ENCODE measurements around the gene TCAIM.

Gene TCAIM

DNA sequence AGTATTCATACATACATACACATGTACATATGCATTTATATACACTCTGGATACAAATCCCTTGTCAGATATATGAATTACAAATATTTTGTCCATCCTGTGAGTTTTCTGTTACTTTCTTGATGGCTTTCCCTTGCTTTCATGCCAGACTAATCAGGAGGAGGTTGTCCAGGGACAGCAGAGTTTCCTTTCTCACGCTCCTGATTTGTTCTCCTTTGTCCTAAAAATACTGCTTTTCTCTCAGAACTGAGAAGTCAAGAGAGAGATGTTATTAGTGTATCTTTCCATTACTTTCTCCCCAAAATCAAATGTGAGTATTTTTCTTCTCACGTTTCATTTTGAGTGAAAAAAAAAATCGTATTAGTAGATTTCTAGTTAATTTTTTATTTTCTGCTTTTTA lies 12.1 kb upstream of the TCAIM start:
- no peak for DNase-seq (ENCODE audit: extremely low spot score)
- ChIA-PET CTCF (no interaction called here), POLR2A (no interaction called here)
- TF ChIP-seq, protein P1, sequence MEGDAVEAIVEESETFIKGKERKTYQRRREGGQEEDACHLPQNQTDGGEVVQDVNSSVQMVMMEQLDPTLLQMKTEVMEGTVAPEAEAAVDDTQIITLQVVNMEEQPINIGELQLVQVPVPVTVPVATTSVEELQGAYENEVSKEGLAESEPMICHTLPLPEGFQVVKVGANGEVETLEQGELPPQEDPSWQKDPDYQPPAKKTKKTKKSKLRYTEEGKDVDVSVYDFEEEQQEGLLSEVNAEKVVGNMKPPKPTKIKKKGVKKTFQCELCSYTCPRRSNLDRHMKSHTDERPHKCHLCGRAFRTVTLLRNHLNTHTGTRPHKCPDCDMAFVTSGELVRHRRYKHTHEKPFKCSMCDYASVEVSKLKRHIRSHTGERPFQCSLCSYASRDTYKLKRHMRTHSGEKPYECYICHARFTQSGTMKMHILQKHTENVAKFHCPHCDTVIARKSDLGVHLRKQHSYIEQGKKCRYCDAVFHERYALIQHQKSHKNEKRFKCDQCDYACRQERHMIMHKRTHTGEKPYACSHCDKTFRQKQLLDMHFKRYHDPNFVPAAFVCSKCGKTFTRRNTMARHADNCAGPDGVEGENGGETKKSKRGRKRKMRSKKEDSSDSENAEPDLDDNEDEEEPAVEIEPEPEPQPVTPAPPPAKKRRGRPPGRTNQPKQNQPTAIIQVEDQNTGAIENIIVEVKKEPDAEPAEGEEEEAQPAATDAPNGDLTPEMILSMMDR (IDR thresholded peaks at IDR 0.05; ENCODE audit: control extremely low read depth, extremely low read depth, low read depth, missing control alignments): no peak

DNA sequence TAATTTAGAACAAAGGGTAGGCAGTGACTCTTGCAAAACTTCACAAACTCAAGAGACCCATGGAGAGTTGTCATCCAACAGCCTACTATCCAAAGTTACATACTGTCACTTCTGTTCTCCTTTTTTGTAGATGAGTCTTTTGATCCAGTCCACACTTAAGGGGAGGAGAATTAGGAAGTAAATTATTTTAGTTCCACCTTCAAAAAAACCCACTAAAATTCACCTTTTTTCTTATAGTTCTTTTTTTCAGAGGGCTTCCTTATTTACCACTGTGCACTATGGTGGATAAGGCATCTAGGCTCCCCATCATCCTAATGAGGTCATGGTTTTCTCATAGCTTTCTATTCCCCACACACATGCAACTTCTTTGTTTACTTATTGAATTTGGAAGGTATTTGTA lies 8.6 kb upstream of the TCAIM start:
- no peak for DNase-seq (ENCODE audit: extremely low spot score)
- TF ChIP-seq, protein P1 (IDR thresholded peaks at IDR 0.05; ENCODE audit: control extremely low read depth, extremely low read depth, low read depth, missing control alignments): no peak
- ChIA-PET CTCF (interaction anchor here (1.4 to 2.1 kb wide), 2 partner anchors 11 to 12 kb away, joined by 4 to 5 read pairs; no protein-coding TSS in a partner anchor), POLR2A (no interaction called here)

DNA sequence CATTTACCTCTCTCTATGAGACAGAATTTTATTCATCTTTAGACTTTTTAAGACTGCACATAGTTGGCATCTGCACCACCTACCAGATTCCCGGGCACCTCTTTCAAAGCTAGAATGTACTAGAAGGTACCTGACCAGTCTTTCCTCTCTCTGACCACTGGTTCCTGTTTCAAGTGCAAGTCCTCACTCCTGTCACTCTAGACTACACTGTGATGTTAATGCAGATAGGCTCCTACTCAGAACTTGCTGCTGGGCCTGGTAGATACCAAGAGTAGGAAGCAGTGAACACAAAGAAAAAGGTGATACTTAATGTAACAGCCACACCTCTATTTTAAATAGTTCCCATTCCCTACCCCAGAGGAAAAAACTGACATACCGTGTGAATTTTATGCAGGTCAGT lies 8.1 kb upstream of the TCAIM start:
- ChIA-PET CTCF (interaction anchor here (1.4 to 2.1 kb wide), 4 partner anchors 8 to 19 kb away, joined by 4 to 6 read pairs (median 4); no protein-coding TSS in a partner anchor), POLR2A (no interaction called here)
- DNase-seq (ENCODE audit: extremely low spot score): no peak
- TF ChIP-seq, protein P1 (IDR thresholded peaks at IDR 0.05; ENCODE audit: control extremely low read depth, extremely low read depth, low read depth, missing control alignments): no peak

DNA sequence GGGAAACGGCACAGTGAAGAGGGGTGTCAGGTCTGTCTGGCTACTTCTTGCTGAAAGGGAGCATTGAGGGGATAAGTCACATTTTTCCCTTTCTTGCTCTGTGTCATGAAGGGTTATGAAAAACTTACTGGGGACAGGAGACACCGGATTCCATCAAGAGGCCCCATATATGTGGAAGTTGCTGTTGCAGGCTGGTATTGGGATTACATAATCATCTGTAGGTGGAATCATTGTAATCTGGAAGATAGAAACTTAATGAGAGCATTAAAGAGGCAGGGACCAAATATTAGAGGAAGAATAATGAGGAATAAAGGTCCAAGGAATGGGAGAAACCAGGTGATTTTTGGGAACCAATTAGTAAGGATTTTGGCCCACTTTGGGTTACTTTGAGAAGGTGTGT lies 4.2 kb upstream of the TCAIM start:
- TF ChIP-seq, protein P1 (IDR thresholded peaks at IDR 0.05; ENCODE audit: control extremely low read depth, extremely low read depth, low read depth, missing control alignments): no peak
- ChIA-PET CTCF (no interaction called here), POLR2A (no interaction called here)
- no peak for DNase-seq (ENCODE audit: extremely low spot score)

DNA sequence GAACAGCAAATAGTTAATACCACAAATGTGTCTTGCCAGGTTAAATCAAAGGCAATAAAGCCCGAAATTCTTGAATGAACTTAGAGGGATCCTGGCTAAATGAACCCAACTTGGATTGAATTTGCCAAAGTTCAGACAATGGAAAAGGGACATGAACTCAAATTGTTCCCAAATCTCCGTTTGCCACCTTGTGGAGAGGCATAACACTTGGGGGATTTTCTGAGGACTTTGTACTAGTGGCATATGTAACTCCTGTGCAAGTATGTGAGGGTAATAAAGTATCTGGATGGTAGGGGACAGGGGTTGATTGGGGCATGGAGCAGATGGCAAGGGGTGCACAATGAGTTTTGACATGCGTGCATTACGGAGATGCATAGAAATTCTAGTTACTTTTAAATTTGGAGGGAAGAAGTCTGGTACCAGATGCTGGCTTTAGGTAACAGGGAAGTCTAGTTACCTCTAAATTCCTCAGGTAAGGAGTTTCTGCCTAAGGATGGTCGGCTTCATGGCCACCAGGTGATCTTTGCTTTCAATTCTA lies 1.2 kb upstream of the TCAIM start:
- CTCF ChIA-PET: interaction anchor here (1.6 to 2.1 kb wide), 2 partner anchors 13 to 15 kb away, joined by 6 to 8 read pairs; no protein-coding TSS in a partner anchor
- POLR2A ChIA-PET: interaction anchor here (1.4 kb wide), 1 partner anchor 102 kb away, joined by 4 read pairs; no protein-coding TSS in a partner anchor

DNA sequence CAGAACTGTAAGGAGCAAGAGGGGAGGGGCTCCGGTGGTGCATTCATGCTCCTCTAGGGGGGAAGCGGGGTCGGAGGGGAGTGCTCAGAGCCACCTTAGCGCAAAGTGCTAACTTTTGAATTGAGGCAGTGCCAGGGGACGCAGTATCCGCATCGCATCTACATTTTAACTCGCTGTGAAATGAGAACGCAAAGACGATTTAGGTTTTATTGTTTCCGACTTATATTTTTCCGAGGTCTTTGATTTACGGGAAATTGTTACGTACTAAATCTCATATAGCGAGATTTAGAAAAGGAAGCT lies 212 bp downstream of the TCAIM start:
- POLR2A ChIA-PET: interaction anchor here (0.8 to 1.4 kb wide), 3 partner anchors 101 to 172 kb away, joined by 3 to 4 read pairs (median 4); no protein-coding TSS in a partner anchor
- CTCF ChIA-PET: interaction anchor here (1.0 to 2.1 kb wide), 3 partner anchors 10 to 494 kb away, joined by 3 to 8 read pairs (median 3); no protein-coding TSS in a partner anchor
- no peak for DNase-seq (ENCODE audit: extremely low spot score)
- TF ChIP-seq, protein P1 (IDR thresholded peaks at IDR 0.05; ENCODE audit: control extremely low read depth, extremely low read depth, low read depth, missing control alignments): no peak

More for the DNA sequence above, 1.2 kb upstream of the TCAIM start:
- DNase-seq (ENCODE audit: extremely low spot score): no peak
- TF ChIP-seq, protein P1 (IDR thresholded peaks at IDR 0.05; ENCODE audit: control extremely low read depth, extremely low read depth, low read depth, missing control alignments): no peak

Data from GM10248 (cell line).